ENCODE measurements around the gene TM4SF20. TPM values are rescaled to one million over a fixed set of nuclear protein-coding genes. Genes with fewer than 3 reads are reported as not detected.
"Not testable (repeated sequence)": the region's sequence is repeated elsewhere in the genome, so short reads cannot be mapped to it uniquely, and the experiment has no call there.

Gene TM4SF20
- total and polyA plus RNA-seq, 7 donors: 0.14 TPM; not detected in 6

DNA sequence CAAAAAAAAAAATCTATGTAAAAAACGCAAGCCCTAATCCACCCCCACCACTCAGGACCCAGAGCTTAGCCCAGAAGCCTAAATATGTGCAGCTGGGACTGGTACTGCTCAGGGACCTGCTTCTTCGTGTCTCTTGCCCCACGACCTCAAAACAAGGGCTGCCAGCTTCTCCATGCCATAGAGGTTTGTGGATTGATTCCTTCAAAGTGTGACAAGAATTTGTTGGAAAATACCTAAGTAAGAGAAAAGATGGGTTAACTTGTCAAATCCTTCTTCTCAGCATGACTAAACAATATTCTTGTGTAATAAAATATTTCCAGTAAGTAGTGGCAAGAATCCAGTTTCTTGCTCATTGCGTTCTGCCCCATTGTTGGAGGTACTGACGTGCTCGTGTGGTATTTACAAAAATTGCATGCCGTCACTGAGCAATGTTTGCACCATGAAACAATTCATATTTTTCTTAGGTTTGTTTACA lies 9.5 kb upstream of the TM4SF20 start:
- WGBS, 3 donors: 51 to 63% (median 54%) methylated on average over 7 of the region's 7 CpGs
- Histone ChIP-seq H3K4me3 (no peak overlapping the region), H3K27me3 (ENCODE audit: insufficient read depth in 3 of 3, low read length in 2 of 3) (peaks cover 0 to 6% (median 2%) of the 10 kb centered on the region in 3 donors), H3K9me3 (no peaks in the 10 kb centered on the region), H3K27ac (no peak overlapping the region), H3K4me1 (no peaks in the 10 kb centered on the region), H3K36me3 (ENCODE audit: insufficient read depth in 1 of 2, low read depth in 1 of 2) (no peaks in the 10 kb centered on the region)
- TF ChIP-seq, protein P1, sequence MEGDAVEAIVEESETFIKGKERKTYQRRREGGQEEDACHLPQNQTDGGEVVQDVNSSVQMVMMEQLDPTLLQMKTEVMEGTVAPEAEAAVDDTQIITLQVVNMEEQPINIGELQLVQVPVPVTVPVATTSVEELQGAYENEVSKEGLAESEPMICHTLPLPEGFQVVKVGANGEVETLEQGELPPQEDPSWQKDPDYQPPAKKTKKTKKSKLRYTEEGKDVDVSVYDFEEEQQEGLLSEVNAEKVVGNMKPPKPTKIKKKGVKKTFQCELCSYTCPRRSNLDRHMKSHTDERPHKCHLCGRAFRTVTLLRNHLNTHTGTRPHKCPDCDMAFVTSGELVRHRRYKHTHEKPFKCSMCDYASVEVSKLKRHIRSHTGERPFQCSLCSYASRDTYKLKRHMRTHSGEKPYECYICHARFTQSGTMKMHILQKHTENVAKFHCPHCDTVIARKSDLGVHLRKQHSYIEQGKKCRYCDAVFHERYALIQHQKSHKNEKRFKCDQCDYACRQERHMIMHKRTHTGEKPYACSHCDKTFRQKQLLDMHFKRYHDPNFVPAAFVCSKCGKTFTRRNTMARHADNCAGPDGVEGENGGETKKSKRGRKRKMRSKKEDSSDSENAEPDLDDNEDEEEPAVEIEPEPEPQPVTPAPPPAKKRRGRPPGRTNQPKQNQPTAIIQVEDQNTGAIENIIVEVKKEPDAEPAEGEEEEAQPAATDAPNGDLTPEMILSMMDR (IDR thresholded peaks at IDR 0.05): no peak
- intact Hi-C loops (cut with DNase I): no loop called here
- ATAC-seq (no peak), DNase-seq (no peak)

DNA sequence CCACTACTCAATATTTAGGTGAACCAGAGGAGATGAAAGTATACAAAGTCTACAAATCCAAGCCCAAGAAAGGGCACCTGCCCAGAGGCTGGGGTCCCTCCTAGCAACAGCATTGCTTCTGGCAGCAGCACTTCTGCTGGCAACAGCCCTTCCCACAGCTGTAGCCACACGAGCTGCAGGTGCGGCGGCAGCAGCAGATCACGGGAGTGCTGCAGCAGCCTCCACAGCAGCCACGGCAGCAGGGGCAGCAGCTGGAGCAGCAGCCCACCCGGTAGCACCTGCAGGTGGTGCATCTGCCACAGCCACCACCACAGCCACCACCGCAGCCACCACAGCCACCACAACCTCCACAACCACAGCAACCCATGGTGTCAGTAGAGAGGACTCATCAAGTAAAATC lies 8.5 kb upstream of the TM4SF20 start, which contains the start of gene SCYGR1:
TSS of gene SCYGR1 (minus strand) at position 367 of the 400 bp plus-strand sequence. CDS start at position 367, 0 bp downstream.
- H3K27ac ChIP-seq; H3K4me3 ChIP-seq; DNase-seq; H3K4me1 ChIP-seq; intact Hi-C loops (cut with DNase I); ATAC-seq; H3K9me3 ChIP-seq; H3K36me3 ChIP-seq (ENCODE audit: insufficient read depth in 1 of 2, low read depth in 1 of 2): not testable (repeated sequence)
- peaks cover 0 to 12% (median 2%) of the 10 kb centered on the region in 3 donors for H3K27me3 ChIP-seq (ENCODE audit: insufficient read depth in 3 of 3, low read length in 2 of 3)
- 55 to 70% (median 57%) methylated on average over 7 of the region's 7 CpGs for WGBS, 3 donors

DNA sequence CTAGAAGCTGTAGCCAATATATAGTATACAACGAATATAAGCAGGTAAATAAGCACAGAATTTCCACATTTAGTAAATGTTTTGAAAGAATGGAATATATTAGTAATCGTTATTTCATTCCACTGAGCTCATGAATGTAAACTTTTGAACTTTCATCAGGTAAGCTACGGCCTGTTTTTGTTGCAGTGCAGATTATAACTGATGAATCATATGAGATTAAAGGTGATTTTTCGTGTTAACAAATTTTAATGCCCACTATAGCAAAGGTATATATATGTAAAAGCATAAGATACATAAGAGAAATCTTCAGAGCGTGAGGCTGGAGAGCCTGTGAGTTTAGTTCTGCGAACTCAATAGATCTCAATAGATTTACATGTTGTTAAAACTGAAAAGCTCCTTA lies 7.5 kb upstream of the TM4SF20 start:
- no peak overlapping the region for H3K27ac ChIP-seq
- H3K4me1 ChIP-seq: no peaks in the 10 kb centered on the region
- no peak overlapping the region for H3K4me3 ChIP-seq
- ATAC-seq: no peak
- H3K27me3 ChIP-seq (ENCODE audit: insufficient read depth in 3 of 3, low read length in 2 of 3): peaks cover 0 to 19% (median 2%) of the 10 kb centered on the region in 3 donors
- H3K36me3 ChIP-seq (ENCODE audit: insufficient read depth in 1 of 2, low read depth in 1 of 2): no peaks in the 10 kb centered on the region
- 78 to 92% (median 89%) methylated on average over 6 of the region's 6 CpGs for WGBS, 3 donors
- TF ChIP-seq, protein P1 (IDR thresholded peaks at IDR 0.05): no peak
- DNase-seq: no peak
- intact Hi-C loops (cut with DNase I): no loop called here
- no peaks in the 10 kb centered on the region for H3K9me3 ChIP-seq

DNA sequence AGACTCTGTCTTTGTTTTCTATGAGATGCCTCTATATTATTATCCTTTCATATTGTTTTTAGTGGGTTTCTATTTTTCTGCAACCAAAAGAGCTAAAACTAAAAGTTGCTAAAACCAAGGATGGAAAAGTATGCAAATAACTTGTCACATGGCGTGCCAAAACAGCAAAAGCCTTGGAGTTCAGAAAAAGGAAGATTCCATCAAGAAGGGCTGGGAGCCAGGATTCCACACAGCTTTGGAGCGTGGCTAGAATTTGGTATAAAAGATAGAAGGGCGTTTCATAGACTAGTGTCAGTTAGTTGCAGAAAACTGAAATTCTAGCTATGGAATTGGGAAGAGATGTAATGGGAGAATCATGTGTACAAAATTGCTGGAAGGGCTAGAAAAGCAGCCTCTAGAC lies 4.6 kb upstream of the TM4SF20 start:
- DNase-seq (no peak), ATAC-seq (no peak)
- H3K27me3 ChIP-seq (ENCODE audit: insufficient read depth in 3 of 3, low read length in 2 of 3): peaks cover 0 to 19% (median 2%) of the 10 kb centered on the region in 3 donors
- H3K4me1 ChIP-seq: no peaks in the 10 kb centered on the region
- H3K27ac ChIP-seq: no peak overlapping the region
- H3K36me3 ChIP-seq (ENCODE audit: insufficient read depth in 1 of 2, low read depth in 1 of 2): no peaks in the 10 kb centered on the region
- TF ChIP-seq, protein P1 (IDR thresholded peaks at IDR 0.05): no peak
- 23 to 35% (median 26%) methylated on average over 3 of the region's 3 CpGs for WGBS, 3 donors
- no peaks in the 10 kb centered on the region for H3K9me3 ChIP-seq
- intact Hi-C loops (cut with DNase I): no loop called here
- H3K4me3 ChIP-seq: no peak overlapping the region

DNA sequence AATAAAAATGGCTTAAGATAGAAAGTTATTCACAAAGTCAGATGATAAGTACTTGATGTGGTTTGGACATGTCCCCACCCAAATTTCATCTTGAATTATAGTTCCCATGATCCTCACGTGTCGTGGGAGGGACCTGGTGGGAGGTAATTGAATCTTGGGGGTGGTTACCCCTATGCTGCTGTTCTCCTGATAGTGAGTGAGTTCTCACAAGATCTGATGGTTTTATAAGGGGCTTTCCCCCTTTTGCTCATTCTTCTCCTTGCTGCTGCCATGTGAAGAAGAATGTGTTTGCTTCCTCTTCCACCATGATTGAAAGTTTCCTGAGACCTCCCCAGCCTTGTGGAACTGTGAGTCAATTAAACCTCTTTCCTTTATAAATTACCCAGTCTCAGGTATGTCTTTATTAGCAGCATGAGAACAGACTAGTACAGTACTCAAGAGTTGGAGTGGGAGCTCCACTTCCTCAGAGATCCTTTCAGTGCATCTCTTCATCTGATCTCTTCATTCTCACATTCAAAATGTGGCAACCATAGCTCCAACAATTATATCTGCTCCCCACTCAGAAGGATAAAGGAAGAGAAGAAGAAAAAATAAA lies 3.2 kb upstream of the TM4SF20 start:
- DNase-seq; H3K27ac ChIP-seq; H3K4me3 ChIP-seq; H3K9me3 ChIP-seq; H3K36me3 ChIP-seq (ENCODE audit: insufficient read depth in 1 of 2, low read depth in 1 of 2); H3K4me1 ChIP-seq; ATAC-seq; intact Hi-C loops (cut with DNase I): not testable (repeated sequence)
- peaks cover 0 to 30% (median 2%) of the 10 kb centered on the region in 3 donors for H3K27me3 ChIP-seq (ENCODE audit: insufficient read depth in 3 of 3, low read length in 2 of 3)
- WGBS, 3 donors: 66 to 86% (median 80%) methylated on average over 2 of the region's 2 CpGs
